Caco-2 (cell line): ENCODE results near the gene MAB21L3. TPM values are rescaled to one million over a fixed set of nuclear protein-coding genes. Genes with fewer than 3 reads are reported as not detected.

Source experiments
- BruUV-seq: library from RNA; stranded (reverse); fragments of 400-500 nt; replicated peaks from 2 replicates; lab custom pipeline; 2021; lab: Mats Ljungman, UMichigan
- CTCF ChIA-PET: fragments of 300-600 bp; sonication (Branson Sonifier 250); formaldehyde crosslinking; loops from one replicate; lab custom pipeline; 2022; ENCODE audit warnings: antibody characterized with exemption; lab: Charles Lee
- POLR2A ChIA-PET: fragments of 300-600 bp; sonication (Branson Sonifier 250); formaldehyde crosslinking; loops from one replicate; lab custom pipeline; 2022; ENCODE audit warnings: antibody characterized with exemption; lab: Charles Lee
- DNase-seq, 2 experiments: peaks; one replicate each; pipeline versions ENCODE4 v3.0.0 to v3.0.0-alpha.2; 2020 to 2022
- H3K27me3 ChIP-seq: replicated peaks from 2 replicates; pipeline ENCODE4 v1.6.0; 2011; ENCODE audit warnings: low read length; ENCODE audit not compliant: control insufficient read depth, insufficient read depth
- H3K36me3 ChIP-seq: 2 replicates; pipeline ENCODE4 v1.5.1; 2011; ENCODE audit warnings: low read length; ENCODE audit not compliant: control insufficient read depth, insufficient read depth
- H3K4me1 ChIP-seq: fragments of 250-450 bp; sonication (Bioruptor Pico); 2 replicates; pipeline ENCODE4 v1.5.1; 2020; ENCODE audit warnings: mild to moderate bottlenecking
- H3K4me3 ChIP-seq: 2 replicates; pipeline ENCODE4 v1.5.1; 2011; ENCODE audit warnings: low read depth, mild to moderate bottlenecking, control low read depth, low read length
- H3K9me3 ChIP-seq: fragments of 250-450 bp; sonication (Bioruptor Pico); 2 replicates; pipeline ENCODE4 v1.5.1; 2020; ENCODE audit warnings: mild to moderate bottlenecking, moderate library complexity
- H3K27ac Mint-ChIP-seq: one replicate; pipeline ENCODE4 v1.8.0; 2022; ENCODE audit warnings: mixed read lengths; ENCODE audit not compliant: unreplicated experiment
- H3K27me3 Mint-ChIP-seq: one replicate; pipeline ENCODE4 v1.8.0; 2022; ENCODE audit warnings: mixed read lengths; ENCODE audit not compliant: insufficient read depth, unreplicated experiment
- H3K36me3 Mint-ChIP-seq: one replicate; pipeline ENCODE4 v1.8.0; 2022; ENCODE audit warnings: mild to moderate bottlenecking, mixed read lengths; ENCODE audit not compliant: insufficient read depth, unreplicated experiment
- H3K4me1 Mint-ChIP-seq: one replicate; pipeline ENCODE4 v1.8.0; 2022; ENCODE audit warnings: low read depth, mixed read lengths; ENCODE audit not compliant: unreplicated experiment
- H3K4me3 Mint-ChIP-seq: one replicate; pipeline ENCODE4 v1.8.0; 2022; ENCODE audit warnings: mild to moderate bottlenecking, moderate library complexity, mixed read lengths; ENCODE audit not compliant: unreplicated experiment
- H3K9me3 Mint-ChIP-seq: one replicate; pipeline ENCODE4 v1.8.0; 2022; ENCODE audit warnings: mixed read lengths; ENCODE audit not compliant: unreplicated experiment
- intact Hi-C: fragments of 100-400 bp; cut with micrococcal nuclease; formaldehyde crosslinking; loops from one replicate; pipeline ENCODE4 v1.10.0; 2022; ENCODE audit not compliant: unreplicated experiment
- total RNA-seq: library from RNA; stranded (reverse); gene quantifications from 2 replicates; pipeline ENCODE4 v1.2.3, GENCODE V29; 2022
- TF ChIP-seq, protein P1 (sequence below), 2 experiments: fragments of 200-600 bp in 1 of 2; IDR thresholded peaks; 1 replicate in 1 of 2; 2 replicates in 1 of 2; pipeline versions ENCODE4 v1.5.1 to v1.8.0; 2011 to 2022; ENCODE audit warnings: antibody characterized with exemption in 1 of 2, control low read depth in 1 of 2, inconsistent platforms in 1 of 2, low read depth in 1 of 2, low read length in 1 of 2, mild to moderate bottlenecking in 1 of 2, moderate library complexity in 1 of 2; ENCODE audit not compliant: insufficient read depth in 1 of 2, severe bottlenecking in 1 of 2, unreplicated experiment in 1 of 2

Gene MAB21L3
- total RNA-seq, 1 experiment from 2014 or later: 0.66 TPM

DNA sequence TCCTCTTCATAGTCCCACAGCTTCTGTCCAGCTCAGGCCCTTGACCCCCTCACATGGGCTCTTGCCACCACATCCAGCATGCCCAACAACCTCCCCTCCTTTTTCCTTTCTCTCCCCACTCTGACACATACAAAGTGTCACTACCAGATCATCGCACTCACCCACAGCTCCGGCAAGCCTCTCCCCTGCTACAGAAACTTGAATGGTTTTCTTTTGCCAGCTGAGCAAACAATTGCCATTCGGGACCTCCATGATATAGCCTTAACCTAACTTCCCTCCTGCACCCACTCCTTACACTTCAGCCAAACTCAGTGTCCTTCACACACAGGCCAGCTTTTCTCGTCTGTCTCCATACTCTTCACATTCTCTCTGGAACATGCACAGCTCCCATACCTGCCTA is 43.3 kb downstream of the MAB21L3 start:
- Mint-ChIP-seq H3K36me3 (no peaks in the 10 kb centered on the region), H3K4me1 (peaks cover 9% of the 10 kb centered on the region), H3K27me3 (no peaks in the 10 kb centered on the region), H3K9me3 (no peaks in the 10 kb centered on the region), H3K27ac (peak overlapping the region; percentile 6), H3K4me3 (no peak overlapping the region)
- CTCF ChIA-PET: interaction anchor here (0.9 kb wide), 1 partner anchor 15 kb away, joined by 3 read pairs; no protein-coding TSS in a partner anchor
- no peaks in the 10 kb centered on the region for H3K9me3 ChIP-seq
- TF ChIP-seq, protein P1, sequence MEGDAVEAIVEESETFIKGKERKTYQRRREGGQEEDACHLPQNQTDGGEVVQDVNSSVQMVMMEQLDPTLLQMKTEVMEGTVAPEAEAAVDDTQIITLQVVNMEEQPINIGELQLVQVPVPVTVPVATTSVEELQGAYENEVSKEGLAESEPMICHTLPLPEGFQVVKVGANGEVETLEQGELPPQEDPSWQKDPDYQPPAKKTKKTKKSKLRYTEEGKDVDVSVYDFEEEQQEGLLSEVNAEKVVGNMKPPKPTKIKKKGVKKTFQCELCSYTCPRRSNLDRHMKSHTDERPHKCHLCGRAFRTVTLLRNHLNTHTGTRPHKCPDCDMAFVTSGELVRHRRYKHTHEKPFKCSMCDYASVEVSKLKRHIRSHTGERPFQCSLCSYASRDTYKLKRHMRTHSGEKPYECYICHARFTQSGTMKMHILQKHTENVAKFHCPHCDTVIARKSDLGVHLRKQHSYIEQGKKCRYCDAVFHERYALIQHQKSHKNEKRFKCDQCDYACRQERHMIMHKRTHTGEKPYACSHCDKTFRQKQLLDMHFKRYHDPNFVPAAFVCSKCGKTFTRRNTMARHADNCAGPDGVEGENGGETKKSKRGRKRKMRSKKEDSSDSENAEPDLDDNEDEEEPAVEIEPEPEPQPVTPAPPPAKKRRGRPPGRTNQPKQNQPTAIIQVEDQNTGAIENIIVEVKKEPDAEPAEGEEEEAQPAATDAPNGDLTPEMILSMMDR (IDR thresholded peaks at IDR 0.05; ENCODE audit: insufficient read depth in 1 of 2, low read depth in 1 of 2, low read length in 1 of 2, severe bottlenecking in 1 of 2, unreplicated experiment in 1 of 2): no peak
- DNase-seq: no peak
- H3K4me1 ChIP-seq: peaks cover 34% of the 10 kb centered on the region
- POLR2A ChIA-PET: no interaction called here
- no peak overlapping the region for H3K4me3 ChIP-seq
- no TSS peak for BruUV-seq
- H3K27me3 ChIP-seq: no peaks in the 10 kb centered on the region
- no peaks in the 10 kb centered on the region for H3K36me3 ChIP-seq
- intact Hi-C loops: loop anchor here (5.0 to 10.0 kb wide), 2 partner anchors 70 to 343 kb away; no protein-coding TSS in a partner anchor

DNA sequence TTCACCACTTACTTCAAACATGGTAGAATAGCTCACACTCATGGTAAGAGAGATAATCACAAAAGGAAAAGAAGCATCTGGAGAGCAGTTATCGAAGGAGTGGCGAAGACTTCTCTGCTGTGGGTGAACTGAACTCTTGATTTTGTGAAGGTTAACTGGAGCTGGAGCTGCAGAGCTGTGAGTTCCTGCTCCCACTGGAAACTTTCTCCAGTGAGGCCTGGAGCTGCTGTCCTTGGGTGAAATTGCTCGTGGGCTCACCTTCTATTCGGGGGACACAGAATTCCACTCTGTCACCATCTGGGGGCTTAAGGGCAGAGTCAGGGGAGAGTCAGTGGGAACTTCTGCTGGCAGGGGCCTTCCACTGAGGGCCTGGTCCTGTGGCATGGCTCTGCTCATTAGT is 45.9 kb downstream of the MAB21L3 start:
- no TSS peak for BruUV-seq

DNA sequence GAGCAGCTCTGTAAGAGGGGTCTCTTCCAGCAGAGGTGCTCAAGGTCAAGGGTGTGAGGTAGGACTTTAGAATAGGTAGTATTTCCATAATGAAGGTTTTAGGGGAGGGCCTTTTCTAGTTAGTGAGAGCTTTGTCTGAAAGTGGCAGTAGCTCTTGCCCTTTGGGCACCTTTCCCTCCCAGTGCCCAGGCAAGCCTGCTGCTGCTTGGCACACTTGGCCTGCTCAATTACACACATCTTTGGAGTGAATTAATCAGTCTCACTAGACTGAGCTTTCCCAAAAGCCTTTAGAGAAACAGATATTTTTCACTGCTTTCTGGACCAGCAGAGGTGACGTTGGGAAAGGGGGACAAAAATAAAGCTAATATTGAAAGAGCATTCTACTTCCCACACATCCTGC is 48.0 kb downstream of the MAB21L3 start:
- Mint-ChIP-seq H3K27me3 (no peaks in the 10 kb centered on the region), H3K36me3 (no peaks in the 10 kb centered on the region), H3K4me1 (peaks cover 7% of the 10 kb centered on the region), H3K4me3 (no peak overlapping the region), H3K9me3 (no peaks in the 10 kb centered on the region), H3K27ac (no peak overlapping the region)
- no peak for DNase-seq
- Histone ChIP-seq H3K36me3 (no peaks in the 10 kb centered on the region), H3K4me1 (peaks cover 6% of the 10 kb centered on the region), H3K27me3 (no peaks in the 10 kb centered on the region), H3K9me3 (no peaks in the 10 kb centered on the region), H3K4me3 (no peak overlapping the region)
- CTCF ChIA-PET: no interaction called here
- intact Hi-C loops: loop anchor here (10.0 kb wide), 1 partner anchor 66 kb away; no protein-coding TSS in a partner anchor
- BruUV-seq: no TSS peak
- TF ChIP-seq, protein P1 (IDR thresholded peaks at IDR 0.05; ENCODE audit: insufficient read depth in 1 of 2, low read depth in 1 of 2, low read length in 1 of 2, severe bottlenecking in 1 of 2, unreplicated experiment in 1 of 2): no peak
- POLR2A ChIA-PET: no interaction called here

More for the DNA sequence above, 45.9 kb downstream of the MAB21L3 start:
- intact Hi-C loops: loop anchor here (10.0 kb wide), 1 partner anchor 68 kb away; no protein-coding TSS in a partner anchor
- H3K36me3 Mint-ChIP-seq: no peaks in the 10 kb centered on the region
- H3K4me3 ChIP-seq: no peak overlapping the region
- H3K27ac Mint-ChIP-seq: no peak overlapping the region
- H3K4me1 ChIP-seq: peaks cover 24% of the 10 kb centered on the region
- no peak overlapping the region for H3K4me3 Mint-ChIP-seq
- H3K9me3 Mint-ChIP-seq: no peaks in the 10 kb centered on the region
- H3K36me3 ChIP-seq: no peaks in the 10 kb centered on the region
- H3K4me1 Mint-ChIP-seq: peaks cover 9% of the 10 kb centered on the region
- ChIA-PET CTCF (no interaction called here), POLR2A (no interaction called here)
- no peak for DNase-seq
- H3K27me3 Mint-ChIP-seq: no peaks in the 10 kb centered on the region
- no peaks in the 10 kb centered on the region for H3K27me3 ChIP-seq
- TF ChIP-seq, protein P1 (IDR thresholded peaks at IDR 0.05; ENCODE audit: insufficient read depth in 1 of 2, low read depth in 1 of 2, low read length in 1 of 2, severe bottlenecking in 1 of 2, unreplicated experiment in 1 of 2): no peak
- H3K9me3 ChIP-seq: no peaks in the 10 kb centered on the region
